Breast epithelium (tissue), 3 donors: ENCODE measurements around the gene GFI1B.

ENCODE experiments used
- CTCF ChIP-seq, 3 donors: fragments of 450-650 bp; IDR thresholded peaks; one replicate each; pipeline ENCODE4 v1.5.1; 2016 to 2017; ENCODE audit warnings: antibody characterized with exemption in 3 of 3, mild to moderate bottlenecking in 3 of 3, moderate library complexity in 3 of 3
- POLR2A ChIP-seq: fragments of 450-650 bp; IDR thresholded peaks from one replicate; pipeline ENCODE4 v1.6.1; 2016; ENCODE audit warnings: antibody characterized with exemption, mild to moderate bottlenecking, moderate library complexity

GRCh38 chr9:132980157-132980556 lies 1.7 kb downstream of the GFI1B start:
- TF ChIP-seq CTCF (IDR thresholded peaks at IDR 0.05) (no peak), POLR2A (no peak)
